Mesenchymal stem cell (in vitro differentiated cells and primary cell): ENCODE measurements around the gene MCM3.

Source experiments
- DNase-seq: peaks from one replicate; pipeline ENCODE4 v3.0.0-alpha.2; 2013
- H2AFZ ChIP-seq: one replicate; pipeline ENCODE4 v1.6.1; 2013; ENCODE audit warnings: low read depth, mild to moderate bottlenecking, control low read depth, inconsistent platforms, low read length, moderate library complexity
- H2AK5ac ChIP-seq: 2 replicates; pipeline ENCODE4 v1.6.1; 2013; ENCODE audit warnings: low read length, moderate library complexity, mild to moderate bottlenecking, inconsistent platforms; ENCODE audit not compliant: severe bottlenecking
- H2BK120ac ChIP-seq: one replicate; pipeline ENCODE4 v1.6.1; 2013; ENCODE audit warnings: low read depth, mild to moderate bottlenecking, inconsistent platforms, low read length, moderate library complexity
- H2BK12ac ChIP-seq, 2 experiments: one replicate each; pipeline ENCODE4 v1.6.1; 2013; ENCODE audit warnings: inconsistent platforms in 2 of 2, low read length in 2 of 2, mild to moderate bottlenecking in 2 of 2, moderate library complexity in 2 of 2, control low read depth in 1 of 2
- H2BK15ac ChIP-seq: one replicate; pipeline ENCODE4 v1.6.1; 2013; ENCODE audit warnings: mild to moderate bottlenecking, low read depth, inconsistent platforms; ENCODE audit not compliant: poor library complexity, severe bottlenecking
- H2BK5ac ChIP-seq: 2 replicates; pipeline ENCODE4 v1.6.1; 2013; ENCODE audit warnings: low read depth, mild to moderate bottlenecking, low read length, control low read depth, inconsistent platforms; ENCODE audit not compliant: poor library complexity, severe bottlenecking
- H3K14ac ChIP-seq, 2 experiments: one replicate each; pipeline ENCODE4 v1.6.1; 2013; ENCODE audit warnings: inconsistent platforms in 2 of 2, low read length in 2 of 2, control low read depth in 1 of 2, mild to moderate bottlenecking in 1 of 2, moderate library complexity in 1 of 2
- H3K18ac ChIP-seq, 2 experiments: one replicate each; pipeline ENCODE4 v1.6.1; 2013; ENCODE audit warnings: inconsistent platforms in 2 of 2, low read length in 2 of 2, control low read depth in 1 of 2, low read depth in 1 of 2, mild to moderate bottlenecking in 1 of 2
- H3K23ac ChIP-seq, 2 experiments: one replicate each; pipeline ENCODE4 v1.6.1; 2013; ENCODE audit warnings: inconsistent platforms in 2 of 2, low read length in 2 of 2, mild to moderate bottlenecking in 2 of 2, moderate library complexity in 2 of 2, control low read depth in 1 of 2
- H3K27ac ChIP-seq: 2 replicates; pipeline ENCODE4 v1.5.1; 2013; ENCODE audit warnings: mild to moderate bottlenecking, moderate library complexity, low read length, control low read depth, inconsistent platforms; ENCODE audit not compliant: poor library complexity, severe bottlenecking
- H3K27me3 ChIP-seq, 2 experiments: 2 replicates each; pipeline versions ENCODE4 v1.6.1 to v1.7.0; 2013; ENCODE audit warnings: low read length in 2 of 2, mild to moderate bottlenecking in 2 of 2, moderate library complexity in 2 of 2, control low read depth in 1 of 2, inconsistent platforms in 1 of 2; ENCODE audit not compliant: control insufficient read depth in 1 of 2, insufficient read depth in 1 of 2
- H3K36me3 ChIP-seq, 2 experiments: 2 replicates each; pipeline versions ENCODE4 v1.6.1 to v1.7.0; 2013; ENCODE audit warnings: low read length in 2 of 2, control low read depth in 1 of 2, inconsistent platforms in 1 of 2, low read depth in 1 of 2, mild to moderate bottlenecking in 1 of 2; ENCODE audit not compliant: insufficient read depth in 2 of 2, control insufficient read depth in 1 of 2
- H3K4ac ChIP-seq, 2 experiments: one replicate each; pipeline ENCODE4 v1.6.1; 2013; ENCODE audit warnings: inconsistent platforms in 2 of 2, low read length in 2 of 2, mild to moderate bottlenecking in 2 of 2, moderate library complexity in 2 of 2, control low read depth in 1 of 2, low read depth in 1 of 2
- H3K4me1 ChIP-seq: 2 replicates; pipeline ENCODE4 v1.6.1; 2013; ENCODE audit warnings: low read depth, low read length, control low read depth; ENCODE audit not compliant: control insufficient read depth, insufficient read depth
- H3K4me2 ChIP-seq: 2 replicates; pipeline ENCODE4 v1.6.1; 2013; ENCODE audit warnings: low read length, mild to moderate bottlenecking, inconsistent platforms; ENCODE audit not compliant: poor library complexity, severe bottlenecking
- H3K4me3 ChIP-seq, 2 experiments: 2 replicates each; pipeline versions ENCODE4 v1.5.1 to v1.7.0; 2013; ENCODE audit warnings: low read length in 2 of 2, mild to moderate bottlenecking in 2 of 2, control low read depth in 1 of 2, low read depth in 1 of 2; ENCODE audit not compliant: insufficient read depth in 1 of 2
- H3K79me1 ChIP-seq: replicated peaks from 2 replicates; pipeline ENCODE4 v1.6.1; 2013; ENCODE audit warnings: mild to moderate bottlenecking, control low read depth, low read length, inconsistent platforms; ENCODE audit not compliant: poor library complexity, severe bottlenecking
- H3K9ac ChIP-seq: 2 replicates; pipeline ENCODE4 v1.7.0; 2013; ENCODE audit warnings: mild to moderate bottlenecking, low read length, moderate library complexity
- H3K9me3 ChIP-seq: 2 replicates; pipeline ENCODE4 v1.7.0; 2013; ENCODE audit warnings: mild to moderate bottlenecking, low read length; ENCODE audit not compliant: control insufficient read depth
- H4K8ac ChIP-seq: one replicate; pipeline ENCODE4 v1.6.1; 2013; ENCODE audit warnings: inconsistent platforms, mild to moderate bottlenecking, low read length, moderate library complexity
- H4K91ac ChIP-seq: one replicate; pipeline ENCODE4 v1.6.1; 2013; ENCODE audit warnings: mild to moderate bottlenecking, low read length, inconsistent platforms
- WGBS: methylation state at CpG from one replicate; pipeline ENCODE4 v1.1.7; 2013; ENCODE audit warnings: mixed read lengths; 5-methylcytosine and 5-hydroxymethylcytosine counted together

Gene MCM3

DNA sequence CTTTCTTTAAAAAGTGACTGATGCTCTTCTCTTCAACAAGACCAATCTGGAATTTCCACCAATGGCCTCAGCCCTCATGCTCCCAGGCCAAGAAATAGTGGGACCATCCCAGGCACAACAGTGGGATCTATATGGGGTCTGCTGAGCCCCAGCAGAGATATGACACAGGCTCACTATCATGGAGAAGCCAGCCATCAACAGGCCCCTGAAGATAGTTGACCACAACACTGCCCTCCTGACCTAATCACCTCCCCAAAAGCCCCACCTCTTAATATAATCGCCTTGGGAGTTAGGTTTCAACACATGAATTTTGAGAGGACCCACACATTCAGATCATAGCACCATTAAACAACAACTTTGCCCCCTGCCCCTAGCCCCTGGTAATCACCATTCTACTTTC, 16.8 kb upstream of the MCM3 start:
- Histone ChIP-seq H4K8ac (no peak overlapping the region), H3K4me3 (no peak overlapping the region), H3K4me2 (no peak overlapping the region), H3K9me3 (no peaks in the 10 kb centered on the region), H3K23ac (no peak overlapping the region), H3K79me1 (no peaks in the 10 kb centered on the region), H3K27ac (no peak overlapping the region), H3K18ac (no peak overlapping the region), H4K91ac (no peak overlapping the region), H3K14ac (no peak overlapping the region), H3K36me3 (peaks cover 0 to 2% of the 10 kb centered on the region in 2 experiments), H3K4ac (no peak overlapping the region), H2BK12ac (no peak overlapping the region), H3K9ac (no peak overlapping the region), H2AK5ac (no peak overlapping the region), H2BK120ac (no peak overlapping the region), H3K4me1 (no peaks in the 10 kb centered on the region), H2BK5ac (no peak overlapping the region), H2BK15ac (no peak overlapping the region), H2AFZ (no peak overlapping the region), H3K27me3 (no peaks in the 10 kb centered on the region)
- no peak for DNase-seq
- 90% methylated on average over 1 of the region's 1 CpG for WGBS

- Histone ChIP-seq H2BK12ac (no peak overlapping the region), H3K4me2 (no peak overlapping the region), H2AK5ac (no peak overlapping the region), H3K18ac (no peak overlapping the region), H2BK5ac (no peak overlapping the region), H3K36me3 (peaks cover 0 to 2% of the 10 kb centered on the region in 2 experiments), H3K23ac (no peak overlapping the region), H3K14ac (no peak overlapping the region), H3K79me1 (no peaks in the 10 kb centered on the region), H3K4me1 (no peaks in the 10 kb centered on the region), H3K4me3 (no peak overlapping the region), H2BK120ac (no peak overlapping the region), H4K91ac (no peak overlapping the region), H3K9ac (no peak overlapping the region), H3K27me3 (no peaks in the 10 kb centered on the region), H3K27ac (no peak overlapping the region), H4K8ac (no peak overlapping the region), H2BK15ac (no peak overlapping the region), H3K9me3 (no peaks in the 10 kb centered on the region), H2AFZ (no peak overlapping the region), H3K4ac (no peak overlapping the region)
- 100% methylated on average over 2 of the region's 2 CpGs for WGBS
- no peak for DNase-seq
These were observed 16.0 kb upstream of the MCM3 start for GRCh38 chr6:52300489-52300931.

- H3K27me3 ChIP-seq, result no peaks in the 10 kb centered on the region
- no peak overlapping the region for H2BK5ac ChIP-seq
- WGBS, result 93% methylated on average over 3 of the region's 3 CpGs
These were observed 15.1 kb upstream of the MCM3 start for GRCh38 chr6:52299653-52300052.

GRCh38 chr6:52297433-52297832, 12.9 kb upstream of the MCM3 start:
- Histone ChIP-seq H3K9me3 (no peaks in the 10 kb centered on the region), H3K79me1 (no peaks in the 10 kb centered on the region), H3K9ac (no peak overlapping the region), H4K8ac (no peak overlapping the region), H3K27ac (no peak overlapping the region), H2AK5ac (no peak overlapping the region), H3K18ac (no peak overlapping the region), H3K4me1 (no peaks in the 10 kb centered on the region), H2AFZ (no peak overlapping the region), H3K23ac (no peak overlapping the region), H3K14ac (no peak overlapping the region), H2BK120ac (no peak overlapping the region), H3K36me3 (no peaks in the 10 kb centered on the region), H3K4ac (no peak overlapping the region), H3K4me3 (no peak overlapping the region), H2BK12ac (no peak overlapping the region), H3K4me2 (no peak overlapping the region), H2BK15ac (no peak overlapping the region), H3K27me3 (no peaks in the 10 kb centered on the region), H2BK5ac (no peak overlapping the region), H4K91ac (no peak overlapping the region)
- no peak for DNase-seq
- WGBS, result 88% methylated on average over 3 of the region's 3 CpGs

More at GRCh38 chr6:52299653-52300052, 15.1 kb upstream of the MCM3 start:
- Histone ChIP-seq H3K4ac (no peak overlapping the region), H3K4me1 (no peaks in the 10 kb centered on the region), H3K4me2 (no peak overlapping the region), H3K23ac (no peak overlapping the region), H2BK15ac (no peak overlapping the region), H3K4me3 (no peak overlapping the region), H3K27ac (no peak overlapping the region), H3K14ac (no peak overlapping the region), H4K91ac (no peak overlapping the region), H3K79me1 (no peaks in the 10 kb centered on the region), H3K9ac (no peak overlapping the region), H3K18ac (no peak overlapping the region), H2AFZ (no peak overlapping the region), H2BK120ac (no peak overlapping the region), H3K36me3 (peaks cover 0 to 2% of the 10 kb centered on the region in 2 experiments), H2AK5ac (no peak overlapping the region), H3K9me3 (no peaks in the 10 kb centered on the region), H4K8ac (no peak overlapping the region), H2BK12ac (no peak overlapping the region)
- DNase-seq, result no peak
